GOT3 (cell line): ENCODE data around the gene SLC35A4.
"Not testable (repeated sequence)": the region's sequence is repeated elsewhere in the genome, so short reads cannot be mapped to it uniquely, and the experiment has no call there.

Experiments
- DNase-seq: peaks from one replicate; lab custom pipeline; 2025; ENCODE audit warnings: mixed read lengths; lab: John Stamatoyannopoulos, UW

The SLC35A4 gene

DNA sequence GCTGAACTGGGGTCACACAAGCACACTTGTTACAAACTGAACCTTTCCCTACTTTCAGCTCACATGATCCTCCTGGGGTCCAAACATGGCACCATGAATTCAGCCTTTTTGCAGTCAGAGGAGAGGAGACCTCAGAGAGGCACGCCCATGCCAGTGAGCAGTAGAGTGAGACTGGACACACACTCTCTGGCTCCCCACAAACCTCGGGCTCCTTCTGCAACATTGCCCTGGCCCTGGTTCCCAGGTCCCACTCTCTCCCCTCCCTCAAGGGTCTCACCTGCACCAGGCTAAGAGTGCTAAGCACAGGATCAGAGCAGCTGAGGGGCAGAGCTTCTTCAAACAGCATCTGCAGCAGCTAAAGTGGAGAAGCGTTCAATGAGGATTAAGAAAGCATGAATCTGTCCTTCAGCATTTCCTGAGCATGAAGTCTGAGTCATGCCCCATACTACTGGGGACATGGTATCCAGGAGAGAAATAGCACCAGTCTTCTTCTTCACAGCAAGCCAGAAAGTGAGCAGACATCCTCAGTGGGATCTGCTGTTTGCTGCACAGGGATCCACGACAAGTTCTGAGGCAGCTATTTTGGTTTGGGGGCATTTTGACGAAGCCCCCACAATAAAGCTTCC, 27.2 kb downstream of the SLC35A4 start:
- no peak for DNase-seq

DNA sequence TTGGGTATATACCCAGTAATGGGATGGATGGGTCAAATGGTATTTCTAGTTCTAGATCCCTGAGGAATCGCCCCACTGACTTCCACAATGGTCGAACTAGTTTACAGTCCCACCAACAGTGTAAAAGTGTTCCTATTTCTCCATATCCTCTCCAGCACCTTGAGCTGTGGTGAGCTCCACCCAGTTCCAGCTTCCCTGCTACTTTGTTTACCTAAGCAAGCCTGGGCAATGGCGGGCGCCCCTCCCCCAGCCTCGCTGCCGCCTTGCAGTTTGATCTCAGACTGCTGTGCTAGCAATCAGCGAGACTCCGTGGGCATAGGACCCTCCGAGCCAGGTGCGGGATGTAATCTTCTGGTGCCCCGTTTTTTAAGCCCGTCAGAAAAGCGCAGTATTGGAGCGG, 28.4 kb downstream of the SLC35A4 start:
- not testable (repeated sequence) for DNase-seq

DNA sequence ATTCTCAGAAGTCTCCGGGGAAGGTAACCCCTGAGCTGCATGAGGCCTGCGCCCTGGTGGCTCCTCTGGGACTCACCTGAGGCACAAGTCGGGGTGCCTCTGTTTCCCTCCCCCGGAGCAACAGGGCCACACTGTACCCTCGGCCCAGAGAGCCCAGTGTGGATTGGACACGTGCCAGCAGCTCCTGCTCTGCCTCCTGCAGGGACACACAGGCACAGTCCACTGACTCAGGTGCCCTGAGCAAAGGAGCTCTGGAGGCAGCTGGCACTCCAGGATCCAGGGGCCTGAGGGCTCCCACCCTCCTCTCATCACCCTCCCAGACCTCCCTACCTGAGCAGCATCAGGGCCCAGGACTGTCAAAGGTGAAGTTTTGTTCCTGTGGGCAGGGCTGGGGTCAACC, 29.5 kb downstream of the SLC35A4 start:
- DNase-seq, result no peak

DNA sequence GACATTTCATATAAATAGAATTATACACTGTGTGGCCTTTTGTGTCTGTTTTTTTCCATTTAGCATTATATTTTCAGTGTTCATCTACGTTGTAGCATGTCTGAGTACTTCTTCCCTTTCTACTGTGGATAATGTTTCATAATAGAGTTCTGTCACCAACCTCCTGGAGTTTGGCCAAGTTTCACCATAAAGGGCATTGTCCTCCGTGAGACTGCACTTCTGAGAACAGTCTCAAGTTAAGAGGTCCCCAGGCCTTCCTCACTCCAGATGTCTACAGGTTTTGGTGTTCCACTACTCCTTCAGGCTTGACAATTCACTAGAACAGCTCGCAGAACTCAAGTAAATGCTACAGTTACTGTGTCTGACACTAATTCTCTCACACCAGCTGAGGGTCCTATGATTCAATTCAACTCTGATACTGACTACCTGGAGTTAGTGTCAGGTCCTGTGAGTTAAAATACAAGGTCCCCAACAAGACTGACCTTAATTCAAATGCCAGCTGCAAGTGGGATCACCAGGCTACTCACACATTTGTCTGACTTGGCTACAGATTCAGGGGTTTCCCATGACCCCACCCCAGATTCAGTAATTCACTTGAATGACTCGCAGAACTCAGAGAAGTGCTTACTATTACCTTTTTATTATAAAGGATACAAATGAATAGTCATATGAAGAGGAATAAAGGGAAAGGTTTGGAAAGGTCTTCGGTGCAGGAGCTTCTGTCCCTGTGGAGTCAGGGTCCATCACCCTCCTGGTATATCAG, 31.1 kb downstream of the SLC35A4 start:
- DNase-seq, result no peak

DNA sequence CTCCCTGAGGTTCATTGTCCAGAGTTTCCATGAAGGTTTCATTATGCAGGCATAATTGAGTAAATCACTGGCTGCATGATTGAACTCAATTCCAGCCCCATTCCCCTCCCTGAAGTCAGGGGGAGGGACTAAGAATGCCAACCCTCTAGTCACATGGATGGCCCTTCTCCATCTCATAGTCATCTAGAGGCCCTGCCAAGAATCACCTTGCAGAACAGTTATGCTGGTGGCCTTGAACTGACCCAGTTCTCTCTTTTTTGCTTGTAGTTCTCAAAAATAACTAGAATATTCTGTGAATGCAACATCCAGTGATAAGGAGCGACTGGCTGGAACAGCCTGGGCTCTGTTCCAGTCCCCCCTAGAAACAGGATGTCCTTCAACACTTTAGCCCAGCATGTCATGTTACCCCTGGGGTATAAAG, 31.7 kb downstream of the SLC35A4 start:
- DNase-seq, result no peak

DNA sequence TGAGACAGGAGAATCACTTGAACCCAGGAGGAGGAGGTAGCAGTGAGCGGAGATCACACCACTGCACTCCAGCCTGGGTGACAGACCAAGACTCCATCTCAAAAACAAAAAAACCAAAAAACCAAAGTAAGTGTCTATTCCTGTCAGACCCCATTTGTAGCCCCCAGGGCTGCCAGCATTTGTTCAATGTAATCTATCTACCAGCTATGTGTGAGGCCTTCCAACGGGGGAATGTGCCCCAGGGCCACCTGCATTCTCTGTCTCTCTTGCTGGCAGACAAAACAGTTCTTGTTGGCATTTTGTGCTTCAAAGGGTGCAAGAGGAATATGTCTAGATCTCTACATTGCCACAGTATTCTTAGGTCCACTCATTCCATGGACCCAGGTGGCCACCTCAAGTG, 34.2 kb downstream of the SLC35A4 start:
- no peak for DNase-seq

DNA sequence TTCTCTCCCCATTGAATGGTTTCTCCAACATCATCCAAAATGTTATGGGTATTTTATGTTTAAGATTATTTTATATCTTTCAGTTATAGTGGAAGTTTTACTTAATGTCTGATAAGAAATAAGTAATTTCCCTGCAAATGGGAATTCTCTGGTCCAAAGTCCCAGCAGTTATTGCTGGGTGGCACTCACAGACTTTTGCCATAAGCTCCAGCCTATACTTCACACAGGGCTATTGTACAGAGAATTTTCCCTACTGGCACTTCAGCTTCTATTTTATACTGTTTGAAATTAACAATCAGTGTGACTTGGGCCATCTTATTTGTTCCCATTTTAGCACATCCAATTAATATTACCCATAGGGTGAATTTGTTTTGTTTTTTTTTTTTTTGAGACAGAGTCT, 35.5 kb downstream of the SLC35A4 start:
- DNase-seq, result no peak

DNA sequence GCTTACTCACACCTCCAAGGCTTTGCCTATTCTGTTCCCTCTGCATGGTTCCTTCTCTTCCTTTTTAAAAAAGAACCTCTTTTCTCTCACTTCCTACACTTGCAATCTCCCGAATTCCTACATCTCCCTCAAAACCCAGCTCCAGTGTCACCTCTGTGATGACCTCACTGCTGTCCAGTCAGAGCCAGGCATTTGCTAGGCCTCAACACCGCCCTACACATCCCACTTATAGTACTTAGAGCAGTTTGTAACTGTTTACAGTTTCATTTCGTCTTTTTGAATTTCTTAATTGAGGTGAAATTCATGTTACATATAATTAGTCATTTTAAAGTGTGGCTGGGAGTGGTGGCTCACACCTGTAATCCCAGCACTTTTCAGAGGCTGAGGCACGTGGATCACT, 37.5 kb downstream of the SLC35A4 start:
- no peak for DNase-seq

DNA sequence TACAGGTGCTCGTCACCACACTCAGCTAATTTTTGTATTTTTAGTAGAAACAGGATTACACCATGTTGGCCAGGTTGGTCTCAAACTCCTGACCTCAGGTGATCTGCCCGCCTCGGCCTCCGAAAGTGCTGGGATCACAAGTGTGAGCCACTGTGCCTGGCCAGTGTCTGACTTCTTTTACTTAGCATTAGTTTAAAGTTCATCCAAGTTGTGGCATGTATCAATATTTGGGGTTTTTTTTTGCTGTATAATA, 38.7 kb downstream of the SLC35A4 start:
- DNase-seq, result not testable (repeated sequence)

DNA sequence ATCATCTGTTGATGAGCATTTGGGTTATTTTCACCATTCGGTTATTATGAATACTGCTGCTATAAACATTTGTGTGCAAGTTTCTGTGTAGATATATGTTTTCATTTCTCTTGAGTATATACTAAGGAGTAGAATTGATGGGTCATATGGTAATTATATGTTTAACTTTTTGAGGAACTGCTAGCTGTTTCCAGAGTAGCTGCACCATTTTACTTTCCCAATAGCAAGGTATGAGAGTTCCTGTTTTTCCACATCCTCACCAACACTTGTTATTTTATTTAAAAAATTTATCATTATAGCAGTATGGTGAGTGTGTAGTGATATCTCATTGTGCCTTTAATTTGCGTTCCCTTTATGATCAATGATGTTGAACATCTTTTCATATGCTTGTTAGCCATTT, 39.1 kb downstream of the SLC35A4 start:
- DNase-seq, result no peak

DNA sequence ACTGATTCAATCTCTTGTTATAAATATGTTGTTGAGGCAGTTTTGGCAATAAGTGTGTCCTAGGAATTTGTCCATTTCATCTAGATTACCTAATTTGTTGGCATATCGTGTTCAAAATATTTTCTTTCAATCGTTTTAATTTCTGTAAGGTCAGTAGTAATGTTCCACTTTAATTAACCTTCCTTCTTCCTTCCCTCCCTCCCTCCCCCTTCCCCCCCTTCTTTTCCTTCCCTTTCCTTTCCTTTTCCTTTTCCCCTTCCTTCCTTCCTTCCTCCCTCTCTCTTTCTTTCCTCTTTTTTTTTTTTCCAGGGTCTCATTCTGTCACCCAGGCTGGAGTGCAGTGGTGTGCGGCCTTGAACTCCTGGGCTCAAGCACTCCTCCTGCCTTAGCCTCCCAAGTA, 41.3 kb downstream of the SLC35A4 start:
- DNase-seq, result no peak

DNA sequence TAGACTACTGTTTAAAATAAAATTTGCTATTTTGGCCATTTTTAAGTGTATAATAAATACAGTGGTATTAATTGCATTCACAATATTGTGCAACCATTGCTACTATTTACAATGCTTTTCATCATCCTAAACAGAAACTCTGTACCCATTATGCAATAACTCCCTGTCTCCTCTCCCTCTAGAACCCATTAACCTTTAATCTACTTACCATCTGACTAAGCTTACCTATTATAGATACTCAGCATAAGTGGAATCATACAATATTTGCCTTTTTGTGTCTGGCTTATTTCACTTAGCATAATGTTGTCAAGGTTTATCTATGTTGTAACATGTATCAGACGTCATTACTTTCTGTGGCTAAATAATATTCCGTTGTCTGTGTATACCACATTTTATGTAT, 42.4 kb downstream of the SLC35A4 start:
- no peak for DNase-seq

DNA sequence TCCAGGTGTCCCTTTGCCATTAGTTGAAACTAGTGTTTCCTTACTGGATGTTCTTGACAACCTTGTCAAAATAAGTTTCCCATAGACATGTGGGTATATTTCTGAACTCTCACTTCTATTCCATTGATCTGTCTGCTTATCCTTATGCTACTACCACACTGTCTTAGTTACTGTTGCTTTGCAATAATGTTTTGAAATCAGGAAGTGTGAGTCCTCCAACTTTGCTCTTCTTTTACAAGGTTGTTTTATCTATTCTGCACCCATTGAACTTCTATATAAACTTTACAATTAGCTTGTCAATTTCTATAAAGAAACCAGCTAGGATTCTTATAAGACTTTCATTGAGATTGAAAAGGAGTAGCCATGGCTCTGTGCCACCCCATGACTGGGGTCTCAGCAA, 44.1 kb downstream of the SLC35A4 start:
- no peak for DNase-seq

DNA sequence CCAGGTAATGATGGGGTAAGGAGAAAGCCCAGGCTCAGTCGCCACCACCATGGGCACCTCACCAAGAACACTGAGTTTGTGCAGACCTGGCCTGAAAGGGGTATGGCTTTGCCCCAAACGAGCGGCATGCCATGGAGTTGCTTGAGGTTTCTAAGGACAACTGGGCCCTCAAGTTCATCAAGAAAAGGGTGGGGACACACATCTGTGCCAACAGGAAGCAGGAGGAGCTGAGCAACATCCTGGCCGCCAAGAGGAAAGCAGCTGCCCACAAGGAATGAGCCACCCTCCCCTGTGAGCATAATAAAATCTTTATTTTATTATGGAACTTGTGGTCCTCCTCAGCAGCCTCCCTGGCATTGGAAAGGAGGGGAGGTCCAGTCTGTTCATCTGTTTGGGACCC, 44.5 kb downstream of the SLC35A4 start:
- DNase-seq, result no peak

DNA sequence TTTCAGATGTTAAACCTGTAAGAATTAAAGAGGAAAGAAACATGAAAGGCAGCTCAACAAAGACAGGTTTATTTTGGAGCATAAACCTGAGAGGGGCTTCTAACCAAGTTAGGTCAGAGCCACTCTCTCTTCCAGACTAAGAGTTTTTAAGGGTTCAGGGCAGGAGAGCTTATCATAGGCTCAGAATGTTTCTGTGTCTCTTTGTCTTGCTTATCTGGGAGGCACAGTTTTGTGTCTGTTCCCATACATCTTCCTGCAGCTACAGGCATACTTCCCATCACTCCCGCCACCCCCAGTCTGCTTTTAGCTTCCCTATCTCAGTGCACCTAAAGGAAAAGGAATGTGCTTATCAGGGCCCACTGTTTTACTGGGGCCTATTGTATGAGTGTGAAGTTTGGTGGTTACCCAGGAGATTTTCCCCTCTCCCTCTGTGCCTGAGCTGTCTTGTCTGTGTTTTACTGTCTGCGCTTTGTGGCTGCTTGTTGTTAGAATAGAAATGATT, 46.4 kb downstream of the SLC35A4 start:
- DNase-seq, result no peak
